NCI-H1436 (cell line): ENCODE results near the gene EPHB3.
"Not testable (repeated sequence)": the region's sequence is repeated elsewhere in the genome, so short reads cannot be mapped to it uniquely, and the experiment has no call there.

Experiments used
- DNase-seq: peaks from one replicate; lab custom pipeline; 2025; lab: John Stamatoyannopoulos, UW

The EPHB3 gene

DNA sequence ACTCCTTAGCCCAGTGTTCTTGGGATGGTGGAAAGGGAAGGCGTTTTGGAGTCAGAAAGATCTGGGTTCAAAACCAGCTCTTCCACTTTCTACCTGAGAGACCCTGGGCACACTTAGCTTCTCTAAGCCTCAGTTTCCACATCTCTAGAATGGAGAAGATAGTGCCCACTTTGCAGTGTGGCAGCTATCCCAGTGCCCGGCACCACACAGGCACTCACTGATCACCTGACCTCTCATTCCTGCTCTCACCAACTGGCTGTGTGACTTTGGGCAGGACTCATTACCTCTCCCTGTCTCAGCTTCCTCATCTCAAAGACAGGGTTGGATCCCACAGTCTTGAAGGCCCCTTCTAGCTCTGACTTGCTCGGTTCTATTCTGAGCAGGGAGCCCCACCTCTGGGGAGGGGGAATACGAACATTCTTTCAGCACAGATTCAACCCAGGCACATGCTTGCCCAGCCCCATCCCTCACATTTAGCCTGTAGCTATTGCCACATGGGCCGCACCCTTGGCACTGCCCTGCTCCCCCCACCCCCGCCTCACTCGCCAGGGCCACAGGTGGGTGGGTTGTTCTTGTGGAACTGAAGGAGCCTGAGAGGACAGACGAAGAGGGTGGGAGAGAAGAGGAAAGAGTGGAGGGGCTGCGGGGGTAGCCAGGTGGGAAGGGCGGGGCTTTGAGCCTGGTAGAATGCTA is 39.2 kb downstream of the EPHB3 start:
- no peak for DNase-seq

DNA sequence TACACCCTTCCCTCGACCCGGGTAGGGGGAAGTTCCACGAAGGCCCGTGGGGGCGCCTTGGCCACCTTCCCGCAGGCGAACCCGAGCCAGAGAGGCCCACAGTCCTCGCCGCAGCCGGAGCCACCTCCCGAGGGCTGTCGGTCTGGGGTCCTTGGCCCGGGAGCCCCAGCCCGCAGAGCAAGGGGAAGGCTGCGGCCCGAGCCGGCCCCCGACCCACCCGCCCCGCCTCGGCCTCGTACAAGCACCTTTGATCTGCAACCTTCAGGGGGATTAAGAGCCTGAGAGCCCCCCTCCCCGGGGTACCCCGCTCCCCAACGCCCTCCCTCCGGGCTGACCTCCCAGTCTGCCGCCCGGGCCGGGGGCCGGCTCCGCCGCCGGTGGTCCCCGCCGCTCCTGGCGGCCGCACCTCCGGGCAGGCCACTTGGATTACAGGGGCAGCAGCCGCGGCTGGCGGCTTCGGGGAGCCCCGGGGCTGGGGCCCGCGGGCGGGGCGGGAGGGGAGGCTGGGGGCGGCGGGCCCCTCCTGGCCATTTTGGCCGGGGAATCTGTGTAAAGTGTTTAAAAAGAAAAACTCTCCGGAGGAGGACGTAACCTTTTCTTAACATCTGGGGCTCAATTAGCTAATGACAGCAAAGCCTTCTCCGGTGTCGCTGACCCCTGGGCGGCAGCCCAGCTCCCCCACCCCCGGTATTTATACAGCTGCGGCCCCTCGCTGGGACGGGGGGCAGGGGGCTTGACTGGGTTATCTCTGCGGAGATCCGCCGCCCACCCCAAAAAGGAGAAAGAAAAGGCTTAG is 40.2 kb downstream of the EPHB3 start:
- DNase-seq, result no peak

DNA sequence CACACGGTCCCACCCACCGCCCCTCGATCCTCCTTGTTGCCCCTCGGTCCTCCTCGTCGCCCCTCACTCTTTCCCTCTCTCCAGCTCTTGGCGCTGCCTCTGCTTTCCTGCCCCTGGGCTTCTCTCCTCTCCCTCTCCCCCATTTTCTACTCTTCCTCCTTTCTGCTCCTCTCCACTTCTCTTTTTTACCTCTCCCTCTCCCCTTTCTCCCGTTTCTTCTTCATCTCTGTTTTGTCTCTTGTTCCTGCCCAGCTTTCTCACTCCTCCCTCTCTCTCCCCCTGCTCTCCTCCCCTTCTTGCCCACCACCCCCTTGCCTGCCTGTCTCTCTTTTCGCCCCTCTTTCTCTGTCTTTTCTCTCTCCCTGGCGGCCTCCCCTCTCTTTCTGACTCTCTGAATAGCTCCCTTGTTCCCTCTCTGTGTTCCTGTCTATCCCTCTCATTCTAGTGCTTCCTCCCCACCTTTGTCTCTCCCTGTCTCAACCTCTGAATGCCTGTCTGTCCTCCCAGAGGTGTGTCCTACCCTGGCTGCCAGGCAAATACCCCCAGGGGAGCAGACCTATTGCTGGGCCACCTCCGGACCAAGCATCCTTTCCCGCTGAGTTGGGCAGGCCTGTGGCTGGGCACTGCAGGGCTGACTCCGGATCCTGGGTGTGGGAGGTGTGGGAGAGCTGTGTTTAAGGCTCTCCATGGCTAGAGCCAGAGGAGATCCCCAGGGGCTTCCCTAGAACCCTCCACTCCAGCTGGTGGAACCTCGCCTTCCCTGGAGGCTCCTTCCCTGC is 41.0 kb downstream of the EPHB3 start:
- no peak for DNase-seq

DNA sequence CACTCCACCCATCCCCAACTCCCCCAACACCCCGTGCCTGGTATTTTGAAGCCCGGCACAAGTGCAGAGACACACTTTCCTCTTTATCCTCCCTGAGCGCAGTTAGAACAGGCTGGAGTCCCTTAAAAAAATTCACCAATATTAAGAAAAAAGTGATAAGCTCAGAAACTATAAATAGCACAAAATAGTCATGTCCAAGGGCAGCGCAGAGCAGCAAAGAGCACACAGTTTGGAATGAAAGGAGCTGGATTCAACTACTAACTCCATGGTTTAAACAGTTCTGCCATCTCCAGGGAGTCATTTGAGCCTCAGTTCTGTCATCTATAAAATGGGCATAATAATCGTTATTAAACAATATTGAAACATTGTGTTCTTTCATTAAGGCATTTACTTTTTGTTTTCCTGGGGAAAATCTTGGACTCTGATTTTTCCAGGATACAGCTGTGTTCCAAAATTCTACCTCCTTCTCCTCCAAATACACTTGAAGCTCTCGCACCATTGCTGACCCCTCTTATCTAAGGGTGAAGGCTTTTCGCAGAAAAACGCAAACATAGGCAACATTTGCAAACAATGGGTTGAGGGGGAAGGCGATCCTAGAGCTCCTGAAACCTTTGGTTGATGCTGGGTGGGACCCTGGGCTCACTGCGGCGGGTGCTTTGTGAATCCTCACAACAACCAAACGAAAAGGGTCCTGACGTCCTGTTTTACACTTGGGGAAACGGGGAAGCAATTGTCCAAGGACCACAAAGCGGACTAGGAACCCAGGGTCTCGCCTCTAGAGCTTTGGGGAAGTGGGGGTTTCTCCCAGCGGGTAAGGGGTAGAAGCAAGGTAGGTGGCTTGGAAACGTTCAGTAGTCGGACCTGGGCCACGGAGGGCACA is 41.8 kb downstream of the EPHB3 start:
- no peak for DNase-seq

DNA sequence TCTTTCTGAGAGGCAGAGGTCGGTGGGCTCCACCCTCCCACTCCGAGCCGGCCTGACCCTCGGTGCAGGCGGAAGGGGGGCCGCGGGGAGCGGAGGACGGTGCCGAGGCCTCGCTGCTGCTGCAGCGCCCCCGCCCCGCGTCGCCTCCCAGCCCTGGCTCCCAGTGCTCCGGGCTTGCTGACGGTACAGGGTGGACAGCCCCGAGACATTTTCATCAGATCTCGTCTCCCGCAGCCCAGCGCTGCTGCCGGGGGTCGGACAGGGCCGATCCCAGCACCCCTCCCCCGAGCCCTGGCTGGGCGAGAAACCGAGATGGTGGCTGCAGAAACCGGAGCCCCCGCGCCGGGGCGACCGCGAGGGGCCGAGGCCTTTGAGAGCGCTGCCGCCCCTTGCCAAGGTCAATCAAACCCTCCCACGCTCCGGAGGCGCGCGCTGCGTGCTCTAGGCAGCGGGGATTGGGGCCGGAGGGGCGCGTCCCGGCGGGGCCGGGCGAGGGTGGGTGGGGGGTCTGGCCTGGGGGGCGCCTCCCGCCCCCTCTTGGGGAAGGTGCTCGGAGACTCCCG is 42.5 kb downstream of the EPHB3 start:
- no peak for DNase-seq

DNA sequence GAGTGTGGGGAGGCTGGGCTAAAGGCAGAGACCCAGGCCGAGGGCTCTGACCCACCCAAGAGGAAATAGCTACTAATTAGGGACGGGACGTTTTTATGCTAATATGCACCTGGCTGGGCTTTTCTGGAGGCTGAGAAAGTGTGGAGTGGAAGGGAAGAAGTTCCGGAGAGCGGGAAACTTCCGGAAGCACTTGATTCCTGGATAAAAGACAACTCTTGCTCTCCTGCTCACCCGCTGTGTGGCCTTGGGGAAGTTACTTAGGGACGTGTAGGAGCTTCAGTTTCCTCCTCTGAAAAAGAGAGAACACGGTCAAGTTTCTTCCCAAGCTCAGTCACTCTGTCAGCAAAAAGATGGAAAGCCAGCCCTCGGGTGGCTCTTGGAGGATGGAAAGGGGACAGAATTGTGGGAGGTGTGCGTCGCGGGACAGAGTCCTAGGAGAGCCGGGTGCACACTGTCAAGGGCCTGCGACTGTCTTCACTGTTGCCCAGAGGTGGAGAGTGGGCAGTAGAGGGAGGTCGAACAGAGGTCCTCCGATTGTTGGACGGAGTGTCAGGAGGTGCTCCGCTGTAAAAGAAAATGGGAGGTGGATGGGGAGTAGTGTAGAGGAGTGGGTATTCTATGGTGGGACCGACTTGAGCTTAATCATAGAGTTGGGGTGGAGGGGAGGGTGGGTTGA is 43.2 kb downstream of the EPHB3 start:
- no peak for DNase-seq

DNA sequence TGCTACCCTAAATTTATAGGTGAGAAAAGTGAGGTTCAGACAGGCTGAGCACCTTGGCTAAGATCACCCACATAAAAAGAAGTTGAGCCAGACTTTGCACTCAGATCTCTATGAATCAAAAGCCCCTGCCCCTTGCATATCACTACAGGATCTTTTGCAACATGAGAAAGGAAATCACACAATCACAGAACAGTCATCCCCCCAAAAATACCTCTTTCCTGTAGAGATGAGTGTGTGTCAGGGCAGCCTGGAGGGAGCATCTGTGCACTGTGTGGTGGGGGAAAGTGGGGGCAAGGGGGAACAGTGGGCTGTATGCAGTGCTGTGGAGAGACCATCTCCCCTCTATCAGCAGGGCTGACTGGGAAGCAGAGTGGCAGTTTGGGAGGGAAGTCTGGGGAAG is 46.6 kb downstream of the EPHB3 start:
- no peak for DNase-seq

DNA sequence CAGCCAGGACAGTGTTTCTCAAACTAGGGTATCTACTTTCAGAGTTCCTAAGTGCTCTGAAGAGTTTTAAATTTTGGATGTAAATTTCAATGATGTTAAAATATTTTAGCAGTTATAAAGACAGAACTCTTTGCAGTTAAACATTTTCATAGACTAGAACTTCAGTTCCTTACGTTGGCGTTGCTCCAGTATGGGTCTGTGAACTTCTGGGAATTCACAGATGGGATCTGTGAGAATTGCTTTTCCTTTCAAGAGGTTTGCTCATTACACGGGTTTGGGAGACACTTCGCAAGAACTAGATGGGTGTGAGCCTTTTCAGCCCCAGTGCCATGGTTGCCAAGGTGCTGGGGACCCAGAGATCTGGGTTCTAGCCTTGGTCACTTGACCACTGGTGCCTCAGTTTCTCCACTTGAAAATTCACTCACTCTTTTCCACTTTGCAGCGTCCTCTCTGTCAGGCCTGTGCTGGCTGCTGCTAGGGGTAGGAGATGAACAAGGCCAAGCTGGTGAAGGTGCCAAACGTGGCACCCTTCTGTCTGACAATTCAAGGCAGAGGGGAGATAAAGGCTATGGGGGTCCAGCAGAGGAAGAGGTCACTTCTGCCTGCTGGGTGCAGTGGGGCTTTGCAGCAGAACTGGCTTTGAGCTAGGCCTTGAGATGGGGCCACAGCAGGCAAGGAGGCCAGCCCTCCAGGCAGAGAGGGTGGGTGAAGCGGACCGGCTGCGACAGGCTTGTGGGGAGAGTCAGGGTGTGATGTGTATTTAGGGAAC is 48.1 kb downstream of the EPHB3 start:
- DNase-seq, result no peak

DNA sequence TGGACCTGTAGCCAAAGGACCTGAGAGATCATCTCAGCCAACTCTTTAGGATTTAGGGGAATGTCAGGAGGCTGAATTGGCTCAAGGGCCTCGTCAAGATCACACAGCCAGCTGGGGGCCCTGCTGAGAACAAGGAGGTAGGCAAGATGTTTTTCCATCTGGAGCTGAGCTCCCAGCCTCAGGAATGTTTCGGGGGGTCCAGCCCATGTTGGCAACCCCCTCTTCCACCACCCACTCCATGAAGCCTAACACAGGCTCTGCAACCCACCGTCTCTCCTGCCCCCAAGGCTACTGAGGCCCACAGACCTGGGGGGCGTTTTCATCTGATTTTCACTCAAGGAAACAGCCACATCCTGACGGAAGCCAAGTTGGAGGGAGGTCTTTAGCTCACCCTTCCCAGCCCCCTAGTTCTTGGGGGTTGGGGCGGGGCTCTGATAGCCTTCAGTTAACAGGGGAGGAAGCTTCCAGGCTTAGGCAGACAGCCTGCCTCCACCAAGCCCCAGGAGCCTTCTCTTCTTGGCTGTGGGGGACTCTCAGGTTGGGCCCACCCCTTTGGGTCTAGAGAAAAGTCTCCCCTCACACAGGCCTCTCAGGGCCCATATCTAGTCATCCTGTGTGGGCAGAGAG is 48.8 kb downstream of the EPHB3 start:
- no peak for DNase-seq

DNA sequence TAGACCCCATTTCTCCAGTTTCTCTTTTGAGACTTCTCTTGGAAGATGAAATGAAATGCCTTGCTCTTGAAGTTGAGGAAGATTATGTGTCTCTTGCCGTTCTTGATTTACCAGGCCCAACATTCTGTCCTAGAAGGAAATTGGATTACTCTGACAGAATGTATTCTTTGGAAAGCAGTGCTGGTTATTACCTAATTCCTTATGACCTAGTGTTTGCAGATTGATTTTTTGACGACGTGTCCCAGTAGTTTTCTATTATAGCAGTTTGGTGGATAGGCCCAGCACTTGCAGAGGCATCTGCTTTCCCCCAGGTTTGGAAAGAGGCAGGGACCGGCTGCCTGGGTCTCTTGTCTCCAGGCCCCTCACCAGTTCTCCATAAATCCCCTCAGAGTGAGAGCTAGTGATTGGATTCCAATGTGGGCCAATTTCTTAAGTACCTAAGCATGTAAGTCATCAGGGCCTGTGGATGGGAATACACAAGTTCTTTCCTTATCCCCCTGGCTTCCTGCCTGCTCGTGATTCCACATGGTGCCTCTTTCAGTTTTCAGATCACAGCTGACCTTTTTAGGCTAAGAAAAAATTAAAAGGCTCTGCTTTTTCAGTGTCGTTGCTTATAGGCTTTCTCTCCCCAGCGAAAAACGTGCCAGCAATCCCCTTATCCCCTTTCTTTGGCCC is 50.2 kb downstream of the EPHB3 start:
- no peak for DNase-seq

DNA sequence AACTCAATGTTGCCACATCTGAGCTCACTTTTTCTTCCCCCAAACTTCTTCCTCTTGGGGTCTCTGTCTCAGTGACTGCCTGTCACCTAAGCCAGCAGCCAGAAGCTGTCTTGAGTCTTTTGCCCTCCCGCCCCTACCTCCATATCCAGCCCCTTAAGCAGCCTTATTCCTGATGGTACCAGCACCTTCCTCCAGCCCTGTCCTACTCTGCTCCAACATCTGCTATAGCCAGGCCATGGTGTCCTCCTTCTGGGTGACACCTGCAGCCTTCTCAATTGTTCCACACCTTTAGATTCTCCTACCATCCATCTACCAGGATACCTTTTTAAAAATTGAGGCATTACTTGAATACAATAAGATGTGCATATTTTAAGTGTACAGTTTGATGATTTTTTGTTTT is 53.8 kb downstream of the EPHB3 start:
- no peak for DNase-seq

DNA sequence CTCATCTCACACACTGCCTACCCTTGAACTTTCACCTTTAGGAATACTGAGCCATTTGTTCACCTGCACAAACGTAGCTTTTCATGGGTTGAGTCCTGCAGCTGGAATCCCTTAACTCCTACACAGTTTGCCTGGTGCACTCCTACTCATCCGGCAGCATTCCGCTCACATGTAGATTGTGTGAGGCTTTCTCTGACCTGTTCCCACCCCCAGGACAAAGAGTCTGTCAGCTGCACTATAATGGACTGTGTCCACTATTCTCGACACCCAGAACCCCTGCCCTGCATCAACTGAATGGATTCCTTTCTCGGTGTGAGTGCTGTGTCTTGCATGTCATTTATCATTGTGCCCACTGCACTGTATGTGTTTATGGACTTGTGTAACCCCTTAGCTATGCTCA is 54.9 kb downstream of the EPHB3 start:
- no peak for DNase-seq

DNA sequence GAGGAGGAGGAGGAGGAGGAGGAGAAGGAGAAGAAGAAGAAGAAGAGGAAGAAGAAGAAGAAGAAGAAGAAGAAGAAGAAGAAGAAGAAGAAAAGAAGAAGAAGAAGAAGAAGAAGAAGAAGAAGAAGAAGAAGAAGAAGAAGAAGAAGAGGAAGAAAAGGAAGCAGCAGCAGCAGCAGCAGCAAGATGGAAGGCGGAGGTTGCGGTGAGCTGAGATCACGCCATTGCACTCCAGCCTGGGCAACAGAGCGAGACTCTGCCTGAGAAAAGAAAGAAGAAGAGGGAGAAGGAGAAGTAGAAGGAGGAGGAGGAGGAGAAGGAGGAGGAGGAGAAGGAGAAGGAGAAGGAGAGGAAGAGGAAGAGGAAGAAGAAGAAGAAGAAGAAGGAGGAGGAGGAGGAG is 55.7 kb downstream of the EPHB3 start:
- DNase-seq, result not testable (repeated sequence)

DNA sequence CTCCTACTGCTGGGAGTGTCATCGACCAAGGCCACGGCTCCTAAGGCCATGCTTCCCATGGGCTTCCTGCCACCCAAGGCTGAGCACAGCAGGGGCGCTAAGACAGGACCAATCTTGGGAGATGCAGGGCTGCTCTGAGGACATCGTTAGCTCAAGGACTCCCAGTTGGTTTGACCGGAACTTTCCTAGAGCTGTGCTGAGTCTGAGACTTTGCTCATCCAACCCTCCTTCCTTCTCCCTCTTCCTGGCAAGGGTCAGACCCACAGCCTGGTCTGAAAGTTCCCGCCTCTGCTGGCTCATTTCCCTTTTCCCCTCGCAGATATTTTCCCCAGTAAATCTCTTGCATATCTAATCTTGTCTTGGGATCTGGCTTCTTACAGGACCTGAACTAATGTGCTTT is 57.2 kb downstream of the EPHB3 start:
- DNase-seq, result no peak

DNA sequence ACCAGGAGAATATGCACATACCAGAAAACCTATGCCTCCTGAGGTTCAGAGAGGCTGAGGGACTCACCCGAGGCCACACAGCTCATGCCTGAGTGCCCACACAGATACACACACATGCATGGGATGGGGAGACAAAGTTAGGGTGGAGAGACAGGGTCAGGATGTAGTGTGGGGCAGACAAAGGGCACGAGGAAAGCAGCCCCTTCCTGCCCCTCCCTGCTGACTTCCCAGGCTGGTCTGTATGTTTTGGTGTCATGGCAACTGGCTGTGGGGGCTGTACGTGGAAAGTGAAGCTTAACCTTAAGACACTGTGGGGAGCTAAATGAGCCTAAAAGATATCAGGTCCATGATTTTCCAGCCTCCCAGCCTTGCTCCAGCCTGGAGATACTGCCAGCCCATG is 57.8 kb downstream of the EPHB3 start:
- no peak for DNase-seq

DNA sequence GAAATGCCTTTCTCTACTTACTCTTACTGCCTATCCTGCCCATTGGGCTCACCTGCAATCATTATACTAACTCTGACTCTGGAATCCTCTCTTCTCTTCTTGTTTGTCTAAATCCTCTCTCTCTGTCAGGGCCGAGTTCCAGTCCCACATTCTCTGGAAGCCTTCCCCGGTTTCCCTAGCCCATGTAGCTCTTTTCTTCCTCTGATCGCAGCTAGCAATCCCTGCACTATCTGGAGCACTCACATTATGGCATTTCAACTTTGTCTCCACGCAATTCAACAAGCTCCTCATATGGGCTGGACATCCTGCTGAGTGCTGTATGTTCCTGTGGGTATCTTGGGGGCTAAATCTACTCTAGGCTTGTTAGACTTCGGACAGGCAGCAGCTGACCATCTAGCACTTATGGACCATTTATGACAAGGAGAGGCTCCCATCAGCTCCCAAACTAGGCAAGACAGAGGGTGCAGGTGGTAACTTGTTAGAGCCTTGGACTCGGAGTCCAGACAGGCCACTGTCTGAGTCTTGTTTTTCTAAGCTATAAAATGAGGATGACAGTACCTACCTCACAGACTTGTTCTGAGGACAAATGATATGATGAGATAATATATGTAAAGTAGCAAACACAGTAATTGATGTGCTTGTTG is 58.3 kb downstream of the EPHB3 start:
- DNase-seq, result no peak

DNA sequence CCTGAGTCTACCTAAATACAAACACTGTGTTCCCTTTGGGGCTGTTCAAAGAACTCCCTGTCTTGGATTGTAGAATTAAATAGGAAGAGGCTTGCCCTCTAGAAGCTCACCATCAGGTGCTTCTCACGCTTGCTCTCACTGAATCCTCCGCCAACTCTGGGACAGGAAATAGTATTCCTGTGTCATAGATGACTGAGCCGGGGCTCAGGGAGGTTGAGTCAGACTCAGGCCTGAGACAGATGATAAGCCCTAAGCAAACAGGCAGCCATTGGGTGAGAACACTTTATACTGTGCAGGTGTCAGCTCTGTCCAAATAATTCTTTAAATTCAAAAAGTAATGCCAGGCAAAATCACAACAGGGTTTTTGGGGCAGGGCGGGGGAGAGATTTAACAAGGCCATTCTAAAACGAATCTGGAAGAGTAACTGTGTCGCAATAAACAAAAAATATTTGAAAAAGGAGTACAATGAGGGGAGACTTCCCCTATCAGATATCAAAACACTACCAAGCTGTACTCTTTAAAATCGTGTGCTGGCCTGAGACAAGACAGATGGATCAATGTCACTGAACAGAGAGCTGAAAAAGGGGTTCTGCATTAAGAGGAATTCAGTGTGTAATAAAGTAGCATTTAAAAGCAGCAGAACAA is 59.0 kb downstream of the EPHB3 start:
- no peak for DNase-seq

DNA sequence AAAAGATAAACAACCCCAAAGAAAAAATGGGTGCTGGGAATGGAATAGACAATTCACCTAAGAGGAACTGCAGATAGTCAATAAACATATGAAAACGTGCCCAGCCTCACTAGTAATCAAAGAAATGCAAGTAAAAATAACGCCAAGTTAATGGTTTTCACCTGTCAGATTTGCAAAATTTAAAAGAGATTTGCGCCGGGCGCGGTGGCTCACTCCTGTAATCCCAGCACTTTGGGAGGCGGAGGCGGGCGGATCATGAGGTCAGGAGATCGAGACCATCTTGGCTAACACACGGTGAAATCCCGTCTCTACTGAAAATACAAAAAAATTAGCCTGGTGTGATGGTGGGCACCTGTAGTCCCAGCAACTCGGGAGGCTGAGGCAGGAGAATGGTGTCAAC is 60.6 kb downstream of the EPHB3 start:
- DNase-seq, result not testable (repeated sequence)
